SK-N-SH treated with all-trans-retinoic acid at 6 μM for 48 hours (cell line): ENCODE measurements around the gene UNC80.

Experiments
- CSDC2 ChIP-seq: fragments of 250-450 bp; sonication (Bioruptor Pico); IDR thresholded peaks from 2 replicates; pipeline ENCODE4 v1.5.0; 2020; ENCODE audit warnings: mild to moderate bottlenecking, moderate library complexity
- TOX ChIP-seq: fragments of 250-450 bp; sonication (Bioruptor Pico); IDR thresholded peaks from 2 replicates; pipeline ENCODE4 v1.8.0; 2021; ENCODE audit warnings: mild to moderate bottlenecking, moderate library complexity, borderline replicate concordance
- ZFP3 ChIP-seq: fragments of 250-450 bp; sonication (Bioruptor Pico); IDR thresholded peaks from 2 replicates; pipeline ENCODE4 v1.5.0; 2020; ENCODE audit warnings: mild to moderate bottlenecking, moderate library complexity

DNA sequence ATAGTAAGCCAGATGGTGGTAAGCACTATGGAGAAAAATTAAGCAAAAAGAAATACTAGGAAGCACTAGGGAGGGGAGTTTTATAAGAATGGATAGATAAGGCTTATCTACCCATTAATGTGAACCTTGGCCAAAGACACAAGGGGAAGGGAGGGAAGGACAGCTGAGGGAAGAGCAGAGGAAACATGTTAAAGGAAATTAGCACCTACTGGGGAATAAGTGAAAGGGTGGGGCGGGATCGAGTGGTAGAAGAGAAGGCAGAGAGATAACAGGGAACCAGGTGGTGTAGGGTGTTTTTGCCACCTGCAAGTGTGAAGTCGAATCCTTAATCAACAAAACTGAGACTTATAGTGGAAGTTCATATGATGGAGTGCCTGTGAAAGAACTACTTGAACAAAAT lies 1.7 kb downstream of the UNC80 start:
- TF ChIP-seq CSDC2 (CRISPR knock-in tag) (no peak), ZFP3 (no peak), TOX (CRISPR knock-in tag) (no peak)
